ENCODE measurements around the gene SCAMP3.
"Not testable (repeated sequence)": the region's sequence is repeated elsewhere in the genome, so short reads cannot be mapped to it uniquely, and the experiment has no call there.

SCAMP3 gene

DNA sequence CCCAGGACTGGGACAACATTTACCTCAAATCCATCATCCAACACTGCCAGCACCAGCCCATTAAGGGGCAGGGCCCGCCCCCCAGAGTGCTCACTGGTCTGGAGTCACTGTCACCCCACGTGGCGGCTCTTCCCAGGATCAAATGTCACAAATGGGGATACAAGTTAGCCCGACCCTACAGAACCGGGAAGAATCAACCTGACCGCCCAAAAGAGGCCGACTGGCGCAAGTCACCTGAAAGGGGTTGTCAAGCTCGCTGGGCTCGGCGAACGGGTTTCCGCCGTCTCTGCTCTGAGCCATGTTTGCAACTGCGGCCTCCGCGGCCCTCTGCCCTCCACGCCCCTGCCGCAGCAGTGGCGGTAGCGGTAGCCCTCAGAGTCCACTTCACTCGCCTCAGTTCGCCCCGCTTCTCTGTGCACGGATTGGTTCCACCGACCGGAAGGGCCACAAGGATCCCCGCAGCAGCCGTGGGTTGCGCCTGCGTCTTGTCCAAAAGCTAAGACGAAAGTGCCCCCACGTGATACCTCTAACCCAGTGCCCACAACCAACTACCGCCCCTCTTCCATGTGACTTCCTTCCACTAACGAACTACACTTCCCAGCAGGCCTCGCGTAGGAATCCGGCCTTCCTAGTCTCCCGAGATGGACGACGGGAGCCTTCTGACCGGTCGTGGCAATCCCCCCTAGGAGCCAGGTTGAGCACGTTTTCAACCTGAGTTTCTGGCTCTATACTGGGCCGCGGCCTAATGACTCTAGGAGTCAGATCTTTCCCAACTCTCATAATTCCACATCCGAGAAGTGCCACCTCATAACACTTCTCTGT is at the start of gene SCAMP3:
TSS of gene SCAMP3 (minus strand) at position 509 of the 822 bp plus-strand sequence. CDS start at position 300, 209 bp downstream.
- peak; percentile 98 for DNase-seq (ENCODE audit: low spot score)

- peak; percentile 43 for DNase-seq (ENCODE audit: low spot score)
Observed at GRCh38 chr1:155309423-155310021, 47.4 kb upstream of the SCAMP3 start.

GRCh38 chr1:155308493-155309422 is 46.6 kb upstream of the SCAMP3 start, which contains the start of gene FDPS:
TSS of gene FDPS (plus strand) at chr1:155308866. CDS start at chr1:155309790, 924 bp downstream.
- DNase-seq (ENCODE audit: low spot score) = peak; percentile 99

GRCh38 chr1:155307247-155307740 is 45.1 kb upstream of the SCAMP3 start:
- peak; percentile 48 for DNase-seq (ENCODE audit: low spot score)

GRCh38 chr1:155305881-155306391 is 43.8 kb upstream of the SCAMP3 start:
- no peak for DNase-seq (ENCODE audit: low spot score)

- DNase-seq (ENCODE audit: low spot score) = peak; percentile 80
Observed at GRCh38 chr1:155304558-155305063, 42.5 kb upstream of the SCAMP3 start.

- no peak for DNase-seq (ENCODE audit: low spot score)
Observed at GRCh38 chr1:155301342-155301841, 39.2 kb upstream of the SCAMP3 start, which contains the start of gene PKLR. TSS of gene PKLR (minus strand) at chr1:155301438. CDS start at chr1:155301395, 43 bp downstream.

DNA sequence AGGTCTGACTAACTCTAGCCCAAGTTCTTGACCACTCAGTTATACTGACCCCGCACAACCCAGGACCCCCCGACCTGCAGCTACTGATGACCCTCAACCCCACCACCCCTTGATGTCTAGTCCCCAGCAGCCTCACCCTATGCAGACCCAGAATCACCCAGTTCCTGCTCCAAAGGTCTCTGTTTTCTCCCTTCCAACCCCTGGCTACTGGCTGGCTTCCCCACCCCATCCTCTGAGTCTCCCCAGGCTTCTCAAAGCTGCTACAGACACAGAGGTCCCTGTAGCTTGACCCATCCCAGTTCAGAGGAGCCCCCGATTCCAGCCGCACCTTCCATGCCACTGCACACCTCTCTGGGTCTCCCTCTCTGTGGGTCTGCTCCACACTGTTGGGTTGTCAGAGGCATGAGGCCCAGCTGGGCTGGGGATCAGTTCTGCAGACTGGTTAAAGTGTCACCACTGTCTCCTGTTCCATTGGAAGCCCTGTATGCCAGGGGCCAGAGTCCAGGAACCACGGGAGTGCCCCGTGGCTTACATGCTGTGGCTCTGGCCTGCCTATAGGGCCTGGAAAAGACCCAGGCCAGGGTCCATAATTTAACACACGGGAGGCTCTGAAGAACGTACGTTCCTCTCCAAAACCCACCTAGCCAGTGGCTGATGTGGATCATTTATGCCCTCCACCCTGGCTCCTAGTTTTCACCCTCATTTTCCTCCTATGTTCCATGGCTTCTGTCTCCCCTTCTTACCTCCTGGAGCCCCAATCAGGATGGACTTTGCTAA is 38.6 kb upstream of the SCAMP3 start:
- DNase-seq (ENCODE audit: low spot score) = no peak

DNA sequence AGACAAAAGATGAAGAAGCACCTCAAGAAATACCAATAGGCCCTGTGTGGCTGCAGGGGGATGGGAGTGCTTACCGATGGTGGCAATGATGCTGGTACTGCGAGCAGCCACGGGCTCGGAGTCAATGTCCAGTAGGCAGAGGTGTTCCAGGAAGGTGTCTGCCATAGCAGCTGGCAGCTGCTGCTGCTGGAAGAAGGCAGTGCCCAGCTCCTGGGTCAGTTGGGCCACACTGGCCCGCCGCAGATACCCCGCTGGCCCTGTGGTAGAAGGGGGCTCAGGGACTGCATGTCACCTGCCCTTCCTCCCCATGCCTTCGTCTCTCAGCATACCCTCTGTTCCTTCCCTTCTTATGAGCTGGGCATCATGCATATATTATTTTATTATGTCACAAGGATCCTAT is 37.9 kb upstream of the SCAMP3 start:
- no peak for DNase-seq (ENCODE audit: low spot score)

DNA sequence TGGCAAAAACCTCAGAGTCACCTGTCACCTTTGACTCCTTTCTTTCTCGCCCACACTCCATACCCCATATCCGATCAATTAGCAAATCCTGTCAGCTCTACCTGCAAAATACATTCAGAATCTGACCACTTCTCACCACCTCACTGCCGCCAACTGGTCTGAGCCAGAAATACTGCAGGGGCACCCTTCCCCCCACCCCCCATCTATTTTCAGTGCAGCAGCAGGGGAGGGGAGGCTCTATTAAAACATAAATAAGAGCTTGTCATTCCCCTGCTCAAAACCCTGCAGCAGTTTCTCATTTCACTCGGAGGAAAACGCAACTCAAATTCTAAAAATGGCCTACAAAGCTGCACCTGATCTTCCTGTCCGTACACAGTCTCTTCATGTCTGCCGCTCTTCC is 35.2 kb upstream of the SCAMP3 start:
- no peak for DNase-seq (ENCODE audit: low spot score)

GRCh38 chr1:155296661-155297060 is 34.5 kb upstream of the SCAMP3 start:
- DNase-seq (ENCODE audit: low spot score) = no peak

DNA sequence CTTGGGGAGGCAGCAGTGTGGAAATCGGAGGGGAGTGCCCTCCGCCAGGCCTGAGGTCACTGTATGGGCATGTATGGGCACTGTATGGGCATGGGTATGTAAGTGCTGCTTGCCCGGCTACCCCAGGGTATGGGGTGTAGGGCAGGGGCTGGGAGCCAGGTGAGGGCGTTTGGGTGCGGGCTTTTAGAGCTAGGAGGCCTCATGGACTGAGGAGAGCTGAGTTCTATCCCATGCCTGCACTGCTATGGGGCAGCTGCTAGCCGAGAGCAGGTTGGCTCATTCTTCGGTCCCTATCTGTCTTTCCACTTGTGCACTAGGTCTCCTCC is 33.7 kb upstream of the SCAMP3 start:
- no peak for DNase-seq (ENCODE audit: low spot score)

DNA sequence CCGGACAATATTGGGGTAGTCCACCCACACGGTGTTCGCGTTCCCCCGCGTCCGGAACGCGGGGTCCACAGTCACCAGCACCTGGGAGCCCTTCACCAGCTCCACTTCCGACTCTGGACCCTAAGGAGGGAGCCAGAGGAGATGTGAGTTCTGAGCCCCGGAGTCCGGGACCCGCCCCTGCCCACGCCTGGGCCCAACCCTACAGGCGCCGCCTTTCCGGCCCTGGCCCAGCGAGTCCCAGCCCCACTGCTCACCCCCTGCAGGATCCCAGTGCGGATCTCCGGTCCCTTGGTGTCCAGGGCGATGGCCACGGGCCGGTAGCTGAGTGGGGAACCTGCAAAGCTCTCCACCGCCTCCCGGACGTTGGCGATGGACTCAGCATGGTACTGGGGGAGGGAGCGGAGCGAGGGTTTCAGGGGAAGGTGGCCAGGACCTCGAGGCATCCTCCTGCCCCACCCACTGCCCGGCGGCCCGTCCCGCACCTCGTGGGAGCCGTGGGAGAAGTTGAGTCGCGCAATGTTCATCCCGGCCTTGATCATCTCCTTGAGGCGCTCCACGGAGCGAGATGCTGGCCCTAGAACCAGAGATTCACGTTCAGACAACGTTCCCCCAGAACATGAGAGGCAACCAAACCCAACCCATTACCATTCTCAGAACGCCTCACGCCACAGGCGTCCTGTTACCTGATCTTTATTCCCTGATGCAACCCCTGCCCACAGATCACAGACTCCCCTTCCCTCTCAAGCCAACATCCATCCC is 33.2 kb upstream of the SCAMP3 start:
- no peak for DNase-seq (ENCODE audit: low spot score)

GRCh38 chr1:155294520-155295182 is 32.5 kb upstream of the SCAMP3 start:
- DNase-seq (ENCODE audit: low spot score) = no peak

DNA sequence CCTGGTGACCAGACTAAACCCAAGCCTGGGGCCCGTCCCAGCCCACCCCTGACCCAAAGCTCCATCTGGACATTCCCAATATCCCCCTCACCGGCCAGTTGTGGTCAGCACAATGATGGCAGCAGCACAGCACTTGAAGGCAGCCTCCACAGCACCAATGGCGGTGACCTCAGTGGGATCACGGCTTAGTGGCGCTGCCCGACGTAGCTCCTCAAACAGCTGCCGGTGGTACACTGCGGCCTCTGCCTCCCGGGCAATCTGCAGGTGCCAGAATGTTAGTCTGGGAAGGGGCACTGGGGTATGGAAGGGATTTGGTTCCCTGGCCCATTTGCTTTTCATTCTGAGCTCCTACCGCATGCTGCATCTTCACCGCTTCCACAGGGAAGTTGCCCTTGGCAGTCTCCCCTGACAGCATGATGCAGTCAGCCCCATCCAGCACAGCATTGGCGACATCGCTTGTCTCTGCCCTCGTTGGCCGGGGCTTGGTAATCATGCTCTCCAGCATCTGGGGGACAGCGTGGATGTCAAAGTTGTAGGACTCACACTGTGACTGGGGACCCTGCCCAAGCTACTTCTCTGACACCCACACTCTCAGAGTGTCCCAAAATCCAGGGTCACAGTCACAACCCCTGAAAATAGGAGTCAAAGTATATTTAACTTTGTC is 31.1 kb upstream of the SCAMP3 start:
- no peak for DNase-seq (ENCODE audit: low spot score)

GRCh38 chr1:155291006-155291405 is 28.8 kb upstream of the SCAMP3 start:
- not testable (repeated sequence) for DNase-seq (ENCODE audit: low spot score)

- no peak for DNase-seq (ENCODE audit: low spot score)
Observed at GRCh38 chr1:155287987-155288543, 25.9 kb upstream of the SCAMP3 start.

DNA sequence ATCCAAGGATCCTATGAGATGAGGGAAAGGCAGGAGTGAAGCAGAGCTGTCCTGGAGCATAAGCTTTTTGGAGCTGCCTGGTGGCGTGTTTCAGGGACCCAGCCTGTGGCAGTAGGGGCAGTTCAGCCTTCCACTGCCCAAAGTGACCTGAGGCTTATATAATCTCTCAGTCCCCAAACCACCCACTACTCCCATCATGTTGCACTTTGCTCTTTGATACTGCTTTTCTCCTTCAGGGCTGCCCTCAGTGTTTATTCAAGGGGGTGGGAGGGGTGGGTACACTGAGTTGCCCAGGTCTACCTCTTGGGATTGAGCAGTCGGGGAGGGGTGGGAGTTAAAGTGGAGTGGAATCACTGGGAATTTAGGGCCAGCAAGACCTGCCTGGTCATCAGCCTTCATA is 24.4 kb upstream of the SCAMP3 start:
- no peak for DNase-seq (ENCODE audit: low spot score)

GRCh38 chr1:155285631-155286044 is 23.5 kb upstream of the SCAMP3 start:
- DNase-seq (ENCODE audit: low spot score) = no peak
